Measurements from ENCODE around the gene CACNG3. TPM values are rescaled to one million over a fixed set of nuclear protein-coding genes. Genes with fewer than 3 reads are reported as not detected.

CACNG3 gene
- total and polyA plus RNA-seq, 2 of the 4 experiments (the other 2 are of a cell fraction), result not detected

DNA sequence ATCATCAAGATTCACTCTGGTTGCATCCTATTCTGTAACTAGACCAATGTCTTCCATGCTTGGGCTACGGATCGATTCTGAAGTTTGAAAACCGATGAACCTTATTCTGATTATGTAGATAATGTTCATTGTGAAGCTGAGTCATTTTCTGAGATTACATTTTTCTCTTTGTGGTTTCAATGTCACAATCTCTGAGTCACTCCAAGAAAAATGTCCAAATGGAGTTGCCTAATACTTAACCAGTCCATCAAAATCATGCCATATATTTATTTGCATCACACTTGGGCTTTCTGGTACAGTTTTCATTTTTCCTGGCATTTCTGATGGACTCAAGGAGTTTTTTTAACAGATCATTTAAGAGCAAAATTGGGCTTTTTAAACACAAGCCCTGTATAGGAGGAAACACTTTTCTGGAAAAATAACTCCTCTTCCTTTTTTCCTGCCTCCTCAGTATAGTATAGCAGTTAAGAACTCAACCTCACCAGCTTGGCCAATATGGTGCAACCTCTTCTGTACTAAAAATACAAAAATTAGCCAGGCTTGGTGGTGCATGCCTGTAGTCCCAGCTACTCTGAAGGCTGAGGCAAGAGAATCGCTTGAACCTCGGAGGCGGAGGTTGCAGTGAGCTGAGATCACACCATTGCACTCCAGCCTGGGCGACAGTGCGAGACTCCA is 17.5 kb downstream of the CACNG3 start:
- no peaks in the 10 kb centered on the region for H3K79me1 ChIP-seq (ENCODE audit: low read depth in 1 of 2, low read length in 2 of 2)
- no peaks in the 10 kb centered on the region for H4K20me1 ChIP-seq (ENCODE audit: insufficient read depth, low read length)
- DNase-seq, result peak; percentile 17
- no peak overlapping the region for H3K9ac ChIP-seq (ENCODE audit: low read depth, low read length)
- WGBS, 2 experiments (ENCODE audit: extremely low coverage in 2 of 2, insufficient read length in 1 of 2), result no CpG with 5 or more reads among the region's 8 CpGs
- no peaks in the 10 kb centered on the region for H3K9me1 ChIP-seq (ENCODE audit: insufficient read depth, low read length)
- H2BK5ac ChIP-seq (ENCODE audit: low read depth, low read length, poor library complexity, severe bottlenecking), result no peak overlapping the region
- H3K23ac ChIP-seq (ENCODE audit: low read depth, low read length), result no peak overlapping the region
- H3K27me3 ChIP-seq (ENCODE audit: control insufficient read depth, insufficient read depth, low read length), result no peaks in the 10 kb centered on the region
- no peaks in the 10 kb centered on the region for H3K4me1 ChIP-seq (ENCODE audit: control insufficient read depth, insufficient read depth, low read length)
- no peak overlapping the region for H2AK5ac ChIP-seq (ENCODE audit: low read depth, low read length)
- no TSS peak for BruUV-seq (replicated peaks)
- no peak overlapping the region for H3K18ac ChIP-seq (ENCODE audit: low read depth, low read length)
- no peak overlapping the region for H3K56ac ChIP-seq (ENCODE audit: extremely low read depth, insufficient read depth, low read length)
- POLR2A ChIA-PET (ENCODE audit: unreplicated experiment), result no interaction called here
- no peaks in the 10 kb centered on the region for H3K36me3 ChIP-seq (ENCODE audit: control insufficient read depth, insufficient read depth, low read length)
- CTCF ChIA-PET, result interaction anchor here (0.6 kb wide), 1 partner anchor 15 kb away, joined by 6 read pairs; no protein-coding TSS in a partner anchor
- H4K5ac ChIP-seq (ENCODE audit: low read depth, low read length), result no peak overlapping the region
- dilution Hi-C loops (cut with HindIII; ENCODE audit: low sequenced_read_pairs, unreplicated experiment) (no loop called here), in situ Hi-C loops (cut with MboI; ENCODE audit: low sequenced_read_pairs) (no loop called here), intact Hi-C loops (cut with micrococcal nuclease) (no loop called here)
- H2BK20ac ChIP-seq (ENCODE audit: low read depth, low read length), result no peak overlapping the region
- H3K14ac ChIP-seq (replicated peaks; ENCODE audit: low read depth, low read length), result no peak overlapping the region
- no peak overlapping the region for H4K91ac ChIP-seq (ENCODE audit: insufficient read depth, low read depth, low read length)
- H3K9me3 ChIP-seq (ENCODE audit: control insufficient read depth, insufficient read depth, low read length), result no peaks in the 10 kb centered on the region
- TF ChIP-seq SMC3 (IDR thresholded peaks at IDR 0.05; ENCODE audit: low read depth, low read length) (no peak), FOS (IDR thresholded peaks at IDR 0.05; ENCODE audit: low read depth, low read length) (0 out of 2 replicates have a peak, but pooled peaks have one; percentile 18), CEBPB (IDR thresholded peaks at IDR 0.05; ENCODE audit: low read depth, low read length) (peak; percentile 77), BHLHE40 (IDR thresholded peaks at IDR 0.05; ENCODE audit: low read depth, low read length) (no peak)
- no peak overlapping the region for H2AFZ ChIP-seq (replicated peaks; ENCODE audit: low read length, poor library complexity)
- no peak overlapping the region for H2BK120ac ChIP-seq (ENCODE audit: low read depth, low read length)
- no peak for ATAC-seq (ENCODE audit: low read depth)
- H3K4me2 ChIP-seq (ENCODE audit: low read depth, low read length), result no peak overlapping the region
- H4K8ac ChIP-seq (ENCODE audit: low read depth in 2 of 2, low read length in 2 of 2), result no peak overlapping the region
- H3K27ac ChIP-seq (ENCODE audit: insufficient read depth, low read length), result no peak overlapping the region
- no peak overlapping the region for H3K4me3 ChIP-seq (ENCODE audit: insufficient read depth, low read depth, low read length)
- H3K4ac ChIP-seq (ENCODE audit: low read depth, low read length), result no peak overlapping the region
- H2BK15ac ChIP-seq (ENCODE audit: low read depth, low read length), result no peak overlapping the region
- no peak overlapping the region for H2AK9ac ChIP-seq (replicated peaks; ENCODE audit: low read depth, low read length, poor library complexity)
